Measurements from ENCODE around the gene HECW1. TPM values are rescaled to one million over a fixed set of nuclear protein-coding genes. Genes with fewer than 3 reads are reported as not detected.

Gene HECW1
- polyA plus RNA-seq, 1 donor (not counting 4 experiments of a cell fraction or from before 2014, with no cell fraction given): not detected

- Histone ChIP-seq H4K20me1 (ENCODE audit: control insufficient read depth, extremely low read depth, insufficient read depth, low read length) (no peaks in the 10 kb centered on the region), H3K9me1 (ENCODE audit: control insufficient read depth, extremely low read depth, insufficient read depth, low read length) (no peaks in the 10 kb centered on the region), H3K27ac (ENCODE audit: control insufficient read depth, insufficient read depth, low read length) (no peak overlapping the region), H3K9ac (ENCODE audit: control insufficient read depth, extremely low read depth, insufficient read depth, low read length) (no peak overlapping the region), H3K4me1 (ENCODE audit: control insufficient read depth, extremely low read depth, insufficient read depth, low read length) (peaks cover 7% of the 10 kb centered on the region), H3K9me3 (ENCODE audit: control insufficient read depth, low read depth, low read length) (peaks cover 4% of the 10 kb centered on the region), H3K4me3 (ENCODE audit: control insufficient read depth in 2 of 3, extremely low read depth in 1 of 3, insufficient read depth in 2 of 3, low read depth in 1 of 3, low read length in 3 of 3) (no peak overlapping the region), H3K79me2 (ENCODE audit: control insufficient read depth, insufficient read depth, low read length) (no peaks in the 10 kb centered on the region), H3K4me2 (ENCODE audit: control insufficient read depth, extremely low read depth, insufficient read depth, low read depth, low read length) (no peak overlapping the region), H3K27me3 (ENCODE audit: control insufficient read depth, extremely low read depth, insufficient read depth, low read length) (no peaks in the 10 kb centered on the region), H3K36me3 (ENCODE audit: control insufficient read depth in 2 of 2, extremely low read depth in 1 of 2, insufficient read depth in 2 of 2, low read length in 2 of 2) (no peaks in the 10 kb centered on the region), H2AFZ (ENCODE audit: control insufficient read depth, low read length) (no peak overlapping the region)
- TF ChIP-seq EZH2 (IDR thresholded peaks at IDR 0.05; ENCODE audit: low read length) (no peak), CTCF (optimal IDR thresholded peaks at IDR 0.05 in 1 of 3, IDR thresholded peaks at IDR 0.05 in 1 of 3, conservative IDR thresholded peaks at IDR 0.05 in 1 of 3; ENCODE audit: extremely low read depth in 1 of 3, insufficient read depth in 2 of 3, low read length in 3 of 3) (no peak)
- no peak for DNase-seq (ENCODE audit: low read depth, low spot score)
- no peak for FAIRE-seq
- dilution Hi-C loops (cut with MboI; ENCODE audit: extremely low pct_ligation_motif_present, low sequenced_read_pairs): no loop called here
These were observed 179.9 kb downstream of the HECW1 start for GRCh38 chr7:43292384-43292783.

- DNase-seq (ENCODE audit: low read depth, low spot score) (peak; percentile 4), FAIRE-seq (peak; percentile 85)
- Histone ChIP-seq H3K9ac (ENCODE audit: control insufficient read depth, extremely low read depth, insufficient read depth, low read length) (no peak overlapping the region), H3K27me3 (ENCODE audit: control insufficient read depth, extremely low read depth, insufficient read depth, low read length) (peaks cover 6% of the 10 kb centered on the region), H3K4me2 (ENCODE audit: control insufficient read depth, extremely low read depth, insufficient read depth, low read depth, low read length) (no peak overlapping the region), H3K4me1 (ENCODE audit: control insufficient read depth, extremely low read depth, insufficient read depth, low read length) (peaks cover 3% of the 10 kb centered on the region), H3K9me3 (ENCODE audit: control insufficient read depth, low read depth, low read length) (peaks cover 4% of the 10 kb centered on the region), H2AFZ (ENCODE audit: control insufficient read depth, low read length) (no peak overlapping the region), H3K27ac (ENCODE audit: control insufficient read depth, insufficient read depth, low read length) (no peak overlapping the region), H4K20me1 (ENCODE audit: control insufficient read depth, extremely low read depth, insufficient read depth, low read length) (no peaks in the 10 kb centered on the region), H3K79me2 (ENCODE audit: control insufficient read depth, insufficient read depth, low read length) (no peaks in the 10 kb centered on the region), H3K9me1 (ENCODE audit: control insufficient read depth, extremely low read depth, insufficient read depth, low read length) (no peaks in the 10 kb centered on the region), H3K4me3 (ENCODE audit: control insufficient read depth in 2 of 3, extremely low read depth in 1 of 3, insufficient read depth in 2 of 3, low read depth in 1 of 3, low read length in 3 of 3) (no peak overlapping the region), H3K36me3 (ENCODE audit: control insufficient read depth in 2 of 2, extremely low read depth in 1 of 2, insufficient read depth in 2 of 2, low read length in 2 of 2) (no peaks in the 10 kb centered on the region)
- TF ChIP-seq EZH2 (IDR thresholded peaks at IDR 0.05; ENCODE audit: low read length) (no peak), CTCF (optimal IDR thresholded peaks at IDR 0.05 in 1 of 3, IDR thresholded peaks at IDR 0.05 in 1 of 3, conservative IDR thresholded peaks at IDR 0.05 in 1 of 3; ENCODE audit: extremely low read depth in 1 of 3, insufficient read depth in 2 of 3, low read length in 3 of 3) (no peak)
- dilution Hi-C loops (cut with MboI; ENCODE audit: extremely low pct_ligation_motif_present, low sequenced_read_pairs): no loop called here
These were observed 181.7 kb downstream of the HECW1 start for GRCh38 chr7:43294080-43294630.

Data from keratinocyte (primary cell).